Activated effector memory CD4-positive, alpha-beta T cell treated with Interleukin-2 at 50 U/mL for 16 hours (primary cell): Measurements from ENCODE around the gene NT5C2.
"Not testable (repeated sequence)": the region's sequence is repeated elsewhere in the genome, so short reads cannot be mapped to it uniquely, and the experiment has no call there.

Source experiments
- DNase-seq: peaks from one replicate; pipeline ENCODE4 v3.0.0-alpha.2; 2020

NT5C2 gene

DNA sequence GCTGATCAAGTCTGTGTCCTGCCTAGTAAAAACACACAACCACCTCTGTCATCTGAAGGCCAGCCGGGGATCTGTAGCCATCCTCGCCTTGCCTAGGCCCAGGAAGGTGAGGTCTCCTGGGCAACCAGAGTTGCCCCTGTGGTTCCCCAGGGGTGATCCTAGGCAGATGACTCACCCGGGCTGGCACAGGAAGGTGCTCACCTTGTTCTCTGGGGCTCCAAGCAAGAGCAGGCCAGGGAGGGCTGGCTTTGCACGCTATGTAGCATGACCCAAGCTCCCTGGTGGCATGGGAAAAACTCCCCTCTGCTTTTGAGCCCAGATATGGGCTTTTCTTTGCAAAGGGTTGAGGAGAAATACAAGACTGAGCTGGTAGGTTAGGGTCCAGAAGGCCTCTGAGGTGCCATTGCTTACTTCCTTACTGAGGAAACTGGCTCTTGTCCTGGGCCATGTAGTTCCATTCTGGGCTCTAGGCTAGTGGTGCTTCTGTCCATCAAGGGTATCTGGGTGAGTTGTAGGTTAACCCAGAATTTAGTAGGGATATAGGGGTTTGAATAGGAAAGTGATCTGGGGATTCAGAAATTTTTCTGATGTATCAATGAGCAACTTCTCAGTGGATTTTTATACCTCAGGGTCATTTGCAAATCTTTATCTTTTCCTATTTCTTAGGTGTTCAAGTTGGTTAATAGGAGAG, 112.0 kb downstream of the NT5C2 start:
- DNase-seq: no peak

DNA sequence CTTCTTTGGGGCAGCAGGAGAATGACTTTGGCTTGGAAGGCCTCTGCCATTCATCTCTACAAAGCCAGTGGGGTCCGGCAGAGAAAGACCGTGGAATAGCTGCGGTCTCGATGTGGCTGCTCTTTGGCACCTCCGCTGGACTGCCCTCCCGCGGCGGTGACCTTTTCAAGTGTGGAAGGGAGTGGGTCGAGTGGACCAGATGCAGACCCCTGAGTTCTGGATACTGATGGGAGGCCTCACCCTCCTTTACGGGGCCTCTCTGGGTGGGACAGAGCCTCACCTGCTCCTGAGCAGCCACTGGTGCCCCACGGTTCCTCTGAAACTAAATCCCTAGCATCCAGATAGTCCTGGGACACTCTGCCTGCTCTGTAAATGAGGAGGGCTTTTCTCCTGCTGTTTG, 113.1 kb downstream of the NT5C2 start:
- no peak for DNase-seq

DNA sequence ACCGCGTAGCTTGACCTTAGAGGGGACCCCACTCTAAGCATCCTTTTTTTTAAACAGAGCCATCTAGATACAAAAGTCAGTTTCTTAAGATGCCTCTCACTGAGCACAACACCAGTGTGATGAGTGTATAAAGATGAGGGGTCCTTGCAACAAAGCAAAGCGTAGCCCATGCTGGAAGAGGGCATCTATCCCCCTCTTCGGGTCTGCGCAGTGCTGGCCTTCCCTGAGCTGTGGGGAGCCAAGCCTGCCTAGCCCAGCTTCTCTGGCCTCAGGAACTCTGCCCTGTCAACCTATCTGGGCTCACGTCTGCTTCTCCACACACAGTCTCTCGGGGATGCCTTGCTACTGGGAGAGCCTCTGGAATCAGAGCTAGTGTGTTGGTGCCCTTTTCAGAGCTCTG, 114.0 kb downstream of the NT5C2 start:
- no peak for DNase-seq

DNA sequence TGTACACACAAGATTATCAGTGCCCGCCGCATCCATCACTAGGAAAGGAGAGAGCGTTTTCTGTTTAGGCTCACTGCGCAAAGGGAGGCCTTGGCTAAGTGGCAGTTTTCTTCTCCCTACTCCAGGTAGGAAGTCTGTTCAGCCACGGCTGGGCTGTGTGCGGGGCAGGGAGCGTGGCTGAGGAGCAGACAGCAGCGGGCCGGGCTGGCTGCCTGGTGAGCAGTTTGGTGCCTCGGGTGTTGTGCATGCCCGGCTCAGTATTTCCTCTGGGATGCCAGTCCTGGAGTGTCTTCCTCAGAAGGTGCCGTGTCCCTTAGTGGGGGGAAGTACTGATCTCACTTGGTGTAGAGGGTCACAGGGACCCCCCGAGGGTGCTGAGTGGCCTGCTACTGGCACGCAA, 114.4 kb downstream of the NT5C2 start:
- no peak for DNase-seq

DNA sequence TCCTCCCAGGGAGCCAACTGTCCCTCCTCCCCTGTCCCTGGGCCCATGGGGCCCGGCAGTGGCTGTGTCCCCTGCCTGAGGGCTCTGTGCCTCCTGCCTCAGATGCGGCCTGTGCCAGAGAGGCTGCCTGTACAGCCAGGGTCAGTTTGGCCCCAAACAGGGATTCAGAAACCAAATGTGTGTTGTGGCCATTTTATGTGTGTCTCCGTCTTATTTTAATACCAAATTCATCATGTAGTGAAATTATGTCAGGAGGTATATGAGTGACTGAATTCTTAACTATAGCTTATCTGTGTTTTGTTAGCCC, 114.8 kb downstream of the NT5C2 start:
- no peak for DNase-seq

DNA sequence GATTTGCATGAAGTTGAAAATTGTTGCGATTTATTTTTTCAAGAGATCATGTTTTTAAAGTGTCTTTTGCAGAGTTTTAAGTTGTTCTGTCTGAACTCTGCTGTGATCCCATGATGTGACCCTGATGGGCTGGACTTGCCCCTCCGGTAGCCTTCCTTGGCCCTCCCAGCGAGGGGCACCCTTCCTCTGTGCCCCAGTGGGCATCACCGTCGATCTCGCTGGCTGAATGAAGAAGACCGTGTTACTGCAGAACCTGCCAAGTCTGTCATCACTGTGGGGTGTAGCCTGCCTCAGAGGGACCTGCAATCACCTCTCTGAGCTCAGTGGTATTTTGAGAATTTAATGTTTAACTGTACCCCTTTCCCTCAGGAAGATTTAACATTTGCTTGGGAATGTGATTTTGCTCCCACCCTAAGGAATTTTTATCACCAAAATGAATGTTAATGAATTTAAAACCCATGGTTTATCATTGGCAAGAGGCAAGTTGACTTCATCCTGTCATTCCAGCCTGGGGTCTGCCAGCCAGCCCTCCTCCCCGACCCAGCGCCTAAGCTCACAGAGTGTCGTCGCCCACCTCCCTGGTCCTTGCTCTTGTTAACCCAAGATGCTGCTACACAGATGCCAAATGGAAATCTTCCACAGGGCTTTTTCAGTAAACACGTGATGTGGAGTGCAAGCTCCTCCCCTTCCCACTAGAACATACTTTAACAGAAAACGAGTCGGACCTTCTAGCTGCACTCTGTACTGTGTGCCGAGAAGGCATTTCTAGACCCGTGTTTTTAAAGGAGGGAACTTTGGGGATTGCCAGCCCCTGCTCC, 115.4 kb downstream of the NT5C2 start:
- DNase-seq: no peak

DNA sequence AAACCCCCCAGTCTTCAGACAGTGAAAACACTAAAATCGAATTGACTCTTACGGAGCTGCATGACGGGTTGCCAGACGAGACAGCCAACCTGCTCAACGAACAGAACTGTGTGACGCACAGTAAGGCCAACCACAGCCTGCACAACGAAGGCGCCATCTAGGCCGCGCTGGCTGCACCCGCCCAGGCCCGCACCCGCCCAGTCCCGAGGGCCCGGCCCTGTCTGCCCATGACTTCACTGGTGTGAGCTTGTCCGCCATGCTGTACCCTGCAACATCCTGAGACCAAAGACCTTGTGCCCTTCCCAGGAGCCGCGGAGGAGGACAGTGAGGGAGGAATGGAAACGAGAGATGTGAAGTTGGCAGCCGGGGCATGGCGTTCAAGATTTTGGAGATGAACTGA, 116.1 kb downstream of the NT5C2 start:
- no peak for DNase-seq

DNA sequence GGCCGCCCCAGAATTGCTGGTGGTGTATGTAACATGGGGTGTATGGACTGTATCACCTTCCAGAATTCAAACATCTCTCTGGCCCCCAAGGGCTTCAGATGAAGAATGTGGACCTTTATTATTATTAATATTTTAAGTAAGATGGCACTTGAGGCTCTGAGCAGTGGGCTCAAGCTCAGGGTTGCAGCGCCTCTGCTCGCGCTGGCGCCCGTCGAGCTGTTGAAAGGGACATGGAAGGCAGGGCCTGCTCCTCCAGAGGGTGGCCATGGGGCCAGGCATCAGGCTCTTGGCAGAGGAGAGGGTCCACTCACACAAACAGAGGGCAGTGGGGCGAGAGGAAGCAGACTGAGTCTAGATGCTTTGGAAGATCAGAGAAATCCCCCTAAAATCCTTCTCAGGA, 120.2 kb downstream of the NT5C2 start:
- no peak for DNase-seq

DNA sequence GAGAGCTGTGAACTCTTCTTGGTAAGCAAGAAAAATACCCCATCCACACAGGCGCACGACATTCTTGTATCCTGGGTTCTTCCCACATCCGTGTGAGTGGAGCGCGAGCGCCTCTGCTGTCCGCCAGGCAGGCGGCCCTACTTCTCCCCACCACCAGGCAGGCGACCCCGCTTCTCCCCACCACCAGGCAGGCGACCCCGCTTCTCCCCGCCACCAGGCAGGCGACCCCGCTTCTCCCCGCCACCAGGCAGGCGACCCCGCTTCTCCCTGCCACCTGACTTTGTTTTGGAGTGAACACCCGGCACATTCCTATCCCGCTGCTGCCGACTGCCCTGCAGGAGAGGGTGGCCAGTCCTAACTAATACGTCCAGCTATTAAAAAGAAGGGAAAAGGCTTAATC, 120.8 kb downstream of the NT5C2 start:
- DNase-seq: no peak

DNA sequence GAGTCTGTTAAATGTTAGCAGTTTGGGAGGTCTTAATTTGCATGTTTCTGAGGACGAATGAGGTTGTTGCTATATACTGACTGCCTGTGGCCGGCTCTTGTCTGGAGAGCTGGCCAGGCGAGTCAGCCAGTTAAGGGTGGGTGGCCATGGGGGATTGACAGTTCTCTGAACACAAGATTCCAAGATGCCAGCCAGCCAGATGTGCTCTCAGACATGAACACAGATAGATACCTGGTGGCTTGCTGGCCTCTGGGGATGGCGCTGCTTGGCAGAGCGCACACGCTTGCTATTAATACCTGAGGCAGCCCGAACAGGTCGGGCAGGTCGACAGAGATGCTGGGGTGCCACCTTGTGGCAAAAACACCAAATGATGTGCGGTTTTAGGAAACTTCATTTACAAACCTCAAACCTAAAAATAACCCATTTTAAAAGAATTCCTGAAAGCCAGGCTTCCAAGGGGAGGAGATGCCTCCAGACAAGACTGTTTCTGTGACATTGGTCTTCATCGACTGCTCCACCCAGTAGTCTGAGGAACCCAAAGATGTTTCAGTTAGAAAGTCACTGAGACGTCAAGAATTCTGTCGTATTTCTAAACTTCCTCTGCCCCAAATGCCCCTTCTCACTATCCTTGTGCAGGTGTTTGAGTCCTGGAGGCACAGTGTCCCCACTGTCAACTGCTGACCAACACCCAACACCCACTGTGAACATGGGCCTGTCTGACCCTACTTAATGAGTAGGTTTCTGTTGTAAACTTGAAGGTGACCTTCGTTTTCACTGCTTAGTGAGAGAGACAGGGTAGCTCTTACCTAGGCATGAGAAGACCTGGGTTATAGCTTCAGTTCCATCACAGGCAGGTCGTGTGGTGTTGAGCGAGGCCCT, 123.4 kb downstream of the NT5C2 start:
- DNase-seq: peak; percentile 46

DNA sequence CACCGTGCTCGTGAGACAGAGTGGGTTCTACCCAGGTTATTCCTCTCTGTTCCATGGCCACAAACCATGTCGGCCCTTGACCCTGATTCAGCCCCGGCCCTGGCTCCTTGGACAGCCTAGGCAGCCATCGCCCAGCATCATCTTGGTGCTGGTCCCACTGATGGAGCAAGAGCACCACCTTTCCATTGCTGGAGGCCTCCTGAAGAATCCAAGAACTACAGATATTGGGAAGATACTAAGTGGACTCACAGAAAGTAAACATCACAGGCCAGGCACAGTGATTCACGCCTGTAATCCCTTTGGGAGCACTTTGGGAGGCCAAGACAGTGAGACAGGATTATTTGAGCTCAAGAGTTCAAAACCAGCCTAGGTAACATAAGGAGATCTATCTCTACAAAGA, 125.1 kb downstream of the NT5C2 start:
- no peak for DNase-seq

DNA sequence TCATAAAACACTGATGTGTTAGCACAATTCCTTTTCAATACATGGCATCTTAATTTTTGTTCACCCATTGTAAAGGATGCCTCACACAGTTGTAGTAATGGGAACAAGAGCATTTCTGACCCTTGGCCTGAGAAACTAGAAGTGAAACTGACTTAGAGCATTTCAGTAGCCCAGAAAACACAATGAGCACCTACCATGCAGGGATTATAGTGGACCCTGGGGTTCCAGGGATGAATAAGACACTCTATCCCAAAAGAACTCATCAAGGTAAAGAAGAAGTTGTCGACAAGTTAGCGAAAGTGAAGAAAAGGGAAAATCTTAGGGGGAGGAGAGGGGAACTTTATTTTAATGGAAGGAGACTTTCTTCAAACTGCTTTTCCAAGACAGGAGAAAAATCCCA, 125.6 kb downstream of the NT5C2 start:
- no peak for DNase-seq

DNA sequence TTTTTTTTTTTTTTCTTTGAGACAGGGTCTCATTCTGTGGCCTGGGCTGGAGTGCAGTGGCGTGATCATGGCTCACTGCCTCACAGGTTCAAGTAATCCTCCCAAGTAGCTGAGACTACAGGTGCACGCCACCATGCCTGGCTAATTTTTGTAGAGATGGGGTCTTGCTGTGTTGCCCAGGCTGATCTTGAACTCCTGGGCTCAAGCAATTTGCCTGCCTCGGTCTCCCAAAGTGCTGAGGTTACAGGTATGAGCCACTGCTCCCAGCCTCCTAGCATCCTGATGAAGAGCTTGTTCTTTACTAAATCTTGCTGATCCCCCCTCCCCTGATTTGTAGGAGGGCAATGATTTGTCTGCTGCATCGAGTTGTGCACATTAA, 126.0 kb downstream of the NT5C2 start:
- not testable (repeated sequence) for DNase-seq

DNA sequence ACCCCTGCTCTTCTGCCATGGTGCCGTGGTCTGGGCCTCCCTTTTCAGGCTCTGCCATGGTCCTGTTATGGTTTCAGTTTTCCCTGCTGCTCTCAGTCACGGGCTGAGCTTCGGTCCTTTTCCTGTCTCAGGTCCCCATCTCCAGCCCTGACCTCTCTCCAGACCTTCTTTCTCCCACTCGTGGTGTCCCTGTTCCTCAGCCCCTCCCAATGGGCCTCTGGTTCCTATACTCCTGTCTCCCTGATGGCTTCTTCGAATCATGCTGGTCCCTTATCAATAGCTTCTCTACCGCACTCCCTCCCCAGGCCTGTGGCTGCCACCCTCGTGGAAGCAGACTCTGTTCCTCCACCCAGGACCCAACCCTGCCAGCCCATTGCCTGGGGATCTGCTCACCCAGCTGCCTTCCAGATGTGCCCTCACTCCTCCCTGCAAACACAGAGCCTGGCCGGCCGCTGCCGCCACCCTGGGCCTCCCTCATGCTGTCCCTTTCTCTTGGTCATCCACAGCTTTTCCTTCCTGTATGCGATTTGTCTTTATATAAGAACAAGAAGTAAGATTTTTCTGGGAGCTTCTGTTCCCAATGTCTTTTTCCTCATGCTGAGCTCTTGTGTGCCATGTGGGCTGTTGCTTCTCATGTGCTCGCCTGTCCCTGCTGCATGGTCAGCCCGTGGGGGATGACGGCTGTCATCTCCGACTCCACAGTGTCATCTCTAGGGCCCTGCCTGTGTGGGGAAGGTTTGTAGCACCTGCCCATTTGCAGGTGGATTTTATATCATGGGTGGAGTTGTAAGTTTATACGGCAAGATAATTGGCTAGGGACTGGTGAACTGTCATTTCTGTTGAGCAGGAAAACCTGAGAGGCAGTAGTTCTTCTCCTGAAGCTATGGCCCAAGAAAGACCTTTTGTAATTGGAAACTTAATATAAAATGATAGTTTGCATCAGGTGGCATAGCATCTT, 126.7 kb downstream of the NT5C2 start:
- no peak for DNase-seq

DNA sequence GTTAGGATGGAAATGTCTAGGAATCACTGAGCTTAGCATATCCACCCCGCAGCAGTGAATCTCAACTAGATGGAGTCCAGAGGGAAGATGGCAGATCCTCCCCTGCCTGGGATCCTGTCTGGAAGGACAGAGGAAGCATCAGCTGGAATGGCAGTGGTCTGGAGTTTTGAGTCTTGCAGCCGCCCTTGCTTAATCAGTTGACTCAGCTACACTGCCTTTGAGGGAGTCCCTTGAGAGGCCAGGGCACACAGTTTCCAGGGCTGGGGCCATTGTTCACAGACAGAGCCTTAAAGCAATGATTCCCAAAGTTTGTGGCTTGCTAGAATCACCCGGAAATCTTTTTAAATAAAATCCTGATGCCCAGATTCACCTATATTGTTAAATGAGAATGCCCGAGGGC, 128.1 kb downstream of the NT5C2 start:
- no peak for DNase-seq

DNA sequence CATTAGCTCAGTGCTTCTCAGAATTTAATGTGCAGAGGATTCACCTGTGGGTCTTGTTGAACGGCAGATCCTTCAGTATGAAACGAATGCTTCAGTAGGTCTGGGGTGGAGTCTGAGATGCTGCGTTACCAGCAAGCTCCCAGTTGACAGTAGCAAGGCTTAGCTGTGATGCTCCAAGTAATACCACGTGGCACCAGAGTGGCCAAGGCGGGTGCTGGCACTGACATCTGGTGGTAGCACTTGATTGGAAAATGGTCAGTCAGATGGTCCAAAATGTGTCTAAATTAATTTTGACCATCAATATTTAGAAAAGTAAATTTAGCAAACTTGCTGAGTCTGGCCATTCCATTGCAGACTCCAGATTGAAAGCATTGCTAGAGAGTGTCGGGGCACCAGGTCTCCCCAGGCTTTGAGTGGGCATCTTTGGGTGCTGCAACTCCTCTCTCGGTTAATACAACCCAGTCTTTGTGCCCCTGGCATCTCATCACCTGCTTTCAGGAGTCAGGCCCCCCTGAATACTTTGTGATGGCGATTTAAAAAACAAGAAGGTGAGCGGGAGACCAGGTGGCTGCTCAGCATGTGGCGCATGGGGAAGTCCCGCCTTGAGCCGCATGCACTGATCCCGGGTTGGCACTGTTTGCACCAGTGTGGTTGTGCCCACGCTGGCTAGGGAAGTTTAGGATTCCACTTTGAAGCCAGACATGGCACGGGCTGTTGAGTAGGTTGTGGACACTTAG, 130.1 kb downstream of the NT5C2 start:
- no peak for DNase-seq

DNA sequence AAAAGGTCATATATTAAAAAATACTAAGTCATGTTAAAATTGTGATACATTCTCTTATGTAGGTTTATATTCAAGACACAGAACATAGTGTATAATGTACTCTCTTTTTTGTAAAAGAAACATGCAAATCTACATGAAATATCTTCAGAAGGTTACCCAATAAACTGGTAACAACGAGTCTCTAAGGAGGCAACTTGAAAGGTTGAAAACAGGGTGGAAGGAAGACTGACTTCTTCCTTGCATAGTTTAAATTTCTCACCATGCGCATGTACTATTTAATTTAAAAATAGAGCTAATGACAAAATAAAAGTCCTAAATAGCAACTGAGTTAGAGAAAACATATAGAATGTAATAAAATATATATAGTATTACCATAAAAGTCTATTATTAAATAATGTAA, 132.5 kb downstream of the NT5C2 start:
- DNase-seq: no peak

DNA sequence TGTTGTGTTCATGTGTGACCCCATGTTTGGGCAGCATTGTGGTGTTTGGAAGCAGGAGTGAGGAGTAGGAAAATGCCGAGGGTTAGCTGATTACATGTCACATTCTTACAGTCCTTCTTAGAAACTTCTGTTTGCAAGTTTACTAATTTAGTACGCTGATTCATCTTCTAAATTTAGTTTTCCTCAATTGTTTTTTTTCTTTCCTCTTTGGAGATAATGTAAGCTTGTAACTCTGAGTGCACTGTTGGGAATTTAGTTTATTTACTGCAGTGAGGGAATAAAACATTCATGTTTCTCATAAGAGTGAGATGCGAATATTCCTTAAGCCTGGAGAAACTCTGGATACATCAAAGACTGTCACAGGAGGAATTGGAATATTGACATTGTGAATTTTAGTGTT, 135.0 kb downstream of the NT5C2 start:
- no peak for DNase-seq

DNA sequence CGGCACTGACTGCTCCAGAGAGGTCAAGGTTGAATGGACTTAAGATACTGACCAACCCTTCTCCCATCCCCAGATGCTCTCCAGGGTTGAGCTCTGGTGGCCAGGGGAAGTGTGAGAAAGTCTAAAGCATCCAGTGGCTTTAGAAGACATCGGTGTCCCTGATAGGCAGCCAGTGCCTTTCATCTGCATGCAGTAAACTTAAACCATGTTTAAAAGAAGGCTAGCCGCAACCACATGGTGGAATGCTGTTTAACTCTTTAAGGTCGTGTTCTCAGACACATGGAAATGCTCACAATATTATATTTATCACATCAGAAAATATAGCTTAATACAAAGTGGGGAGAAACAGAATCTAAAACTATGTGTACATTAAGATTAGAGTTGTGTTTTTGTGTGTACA, 138.0 kb downstream of the NT5C2 start:
- DNase-seq: no peak

DNA sequence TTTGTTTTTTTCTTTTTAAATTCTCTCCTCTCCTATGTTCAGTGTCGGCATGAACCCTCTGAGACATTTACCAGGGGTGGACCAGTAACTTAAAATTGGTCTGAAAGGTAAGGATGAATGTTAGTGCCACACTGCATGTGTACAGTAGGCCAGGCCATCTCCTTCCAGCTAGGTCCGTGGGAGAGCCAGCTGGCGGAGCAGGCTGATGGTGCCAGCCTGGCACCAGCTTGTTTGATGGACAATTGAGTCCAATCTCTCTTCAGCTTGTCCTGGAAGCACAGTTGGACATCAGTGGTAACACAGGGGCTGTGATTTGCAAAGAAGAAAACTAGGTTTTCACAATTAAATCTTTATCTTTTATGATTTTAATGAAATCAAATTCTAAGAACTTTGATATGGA, 138.5 kb downstream of the NT5C2 start:
- no peak for DNase-seq

DNA sequence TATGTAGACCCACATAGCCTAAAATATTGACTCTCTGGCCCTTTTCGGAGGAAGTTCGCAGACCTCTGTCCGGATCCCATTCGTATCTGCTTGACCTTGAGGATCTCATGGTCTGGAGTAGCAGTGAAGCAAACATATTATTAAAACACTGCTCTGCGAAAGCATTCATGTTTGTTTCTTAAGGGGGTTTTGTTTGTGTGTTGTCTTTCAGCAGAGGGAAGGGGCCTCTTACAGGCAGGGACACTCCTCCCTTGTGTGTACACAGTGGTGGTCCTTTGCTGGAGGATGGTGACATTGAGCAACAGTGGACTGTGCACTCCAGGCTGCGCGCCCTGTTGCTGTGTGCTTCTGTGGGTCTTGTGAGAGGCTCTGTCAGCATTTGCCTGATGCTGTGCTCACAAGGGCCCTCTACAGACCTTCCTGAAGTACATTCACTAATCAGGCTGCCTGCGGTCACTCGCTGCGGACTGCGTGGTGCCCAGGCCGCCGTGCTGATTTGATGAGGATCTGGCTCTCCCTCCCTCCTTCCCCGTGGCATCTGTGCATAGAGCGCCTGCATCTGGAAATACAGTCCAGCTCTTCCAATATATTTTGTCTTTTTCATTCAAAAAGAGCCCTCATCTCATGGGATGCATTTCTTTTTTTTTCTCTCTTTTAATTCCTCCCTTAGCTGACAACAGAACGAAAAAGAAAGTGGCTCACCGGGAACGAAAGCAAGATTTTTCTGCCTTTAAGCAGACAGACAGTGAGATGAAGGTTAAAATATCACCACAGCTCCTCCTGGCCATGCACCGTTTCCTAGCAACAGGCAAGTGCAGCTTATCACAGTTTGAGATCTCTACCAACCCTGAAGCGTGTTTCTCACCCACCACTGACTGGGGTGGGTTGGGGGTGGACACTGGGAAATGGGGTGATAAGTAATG, 139.2 kb downstream of the NT5C2 start:
- DNase-seq: peak; percentile 9
